GM12891 (cell line): ENCODE data around the gene DMD.

ENCODE experiments used
- POLR2A ChIP-seq: IDR thresholded peaks from 2 replicates; pipeline ENCODE4 v1.6.1; 2011; ENCODE audit warnings: low read depth, low read length, control low read depth
- POLR2AphosphoS5 ChIP-seq: IDR thresholded peaks from 2 replicates; pipeline ENCODE4 v1.6.1; 2011; ENCODE audit warnings: low read depth, low read length, control low read depth
- SPI1 ChIP-seq: IDR thresholded peaks from 2 replicates; pipeline ENCODE4 v1.6.1; 2011; ENCODE audit warnings: low read depth, low read length, control low read depth

GRCh38 chrX:32995427-32995826, 215.9 kb downstream of the DMD start:
- no peak for TF ChIP-seq POLR2A
- no peak for TF ChIP-seq SPI1
- TF ChIP-seq POLR2AphosphoS5: no peak
